GM19099 (cell line): Measurements from ENCODE around the gene ELMO3.

Experiments used
- POLR2A ChIP-seq: IDR thresholded peaks from 3 replicates; pipeline ENCODE4 v1.6.1; 2011; ENCODE audit warnings: low read depth; ENCODE audit not compliant: insufficient read length; ENCODE audit errors: extremely low read depth

ELMO3 gene

GRCh38 chr16:67228905-67229304 lies 30.0 kb downstream of the ELMO3 start:
- TF ChIP-seq POLR2A, result no peak

- TF ChIP-seq POLR2A, result no peak
These were observed 31.2 kb downstream of the ELMO3 start for GRCh38 chr16:67229906-67230808.

GRCh38 chr16:67230809-67231660 lies 32.1 kb downstream of the ELMO3 start:
- TF ChIP-seq POLR2A, result peak; percentile 19

GRCh38 chr16:67233596-67233995 lies 34.7 kb downstream of the ELMO3 start:
- TF ChIP-seq POLR2A, result no peak

- no peak for TF ChIP-seq POLR2A
These were observed 35.3 kb downstream of the ELMO3 start for GRCh38 chr16:67234180-67234597.

- no peak for TF ChIP-seq POLR2A
These were observed 37.1 kb downstream of the ELMO3 start for GRCh38 chr16:67235816-67236562.

- no peak for TF ChIP-seq POLR2A
These were observed 37.8 kb downstream of the ELMO3 start for GRCh38 chr16:67236563-67237395.

GRCh38 chr16:67237396-67238277 lies 38.7 kb downstream of the ELMO3 start:
- no peak for TF ChIP-seq POLR2A

GRCh38 chr16:67238278-67238575 lies 39.3 kb downstream of the ELMO3 start:
- no peak for TF ChIP-seq POLR2A

- no peak for TF ChIP-seq POLR2A
These were observed 40.0 kb downstream of the ELMO3 start for GRCh38 chr16:67238806-67239470.

- no peak for TF ChIP-seq POLR2A
These were observed 41.6 kb downstream of the ELMO3 start for GRCh38 chr16:67240506-67240905.

GRCh38 chr16:67241008-67241900 lies 42.3 kb downstream of the ELMO3 start:
- no peak for TF ChIP-seq POLR2A
